GM20000 (cell line): Measurements from ENCODE around the gene MED26.

Experiments
- DNase-seq: peaks from one replicate; pipeline ENCODE4 v3.0.0; 2012; ENCODE audit warnings: low spot score
- TF ChIP-seq, protein P1 (sequence below): IDR thresholded peaks from 2 replicates; pipeline ENCODE4 v1.5.1; 2012; ENCODE audit warnings: mild to moderate bottlenecking, control low read depth; ENCODE audit errors: extremely low read depth, missing control alignments

The MED26 gene

DNA sequence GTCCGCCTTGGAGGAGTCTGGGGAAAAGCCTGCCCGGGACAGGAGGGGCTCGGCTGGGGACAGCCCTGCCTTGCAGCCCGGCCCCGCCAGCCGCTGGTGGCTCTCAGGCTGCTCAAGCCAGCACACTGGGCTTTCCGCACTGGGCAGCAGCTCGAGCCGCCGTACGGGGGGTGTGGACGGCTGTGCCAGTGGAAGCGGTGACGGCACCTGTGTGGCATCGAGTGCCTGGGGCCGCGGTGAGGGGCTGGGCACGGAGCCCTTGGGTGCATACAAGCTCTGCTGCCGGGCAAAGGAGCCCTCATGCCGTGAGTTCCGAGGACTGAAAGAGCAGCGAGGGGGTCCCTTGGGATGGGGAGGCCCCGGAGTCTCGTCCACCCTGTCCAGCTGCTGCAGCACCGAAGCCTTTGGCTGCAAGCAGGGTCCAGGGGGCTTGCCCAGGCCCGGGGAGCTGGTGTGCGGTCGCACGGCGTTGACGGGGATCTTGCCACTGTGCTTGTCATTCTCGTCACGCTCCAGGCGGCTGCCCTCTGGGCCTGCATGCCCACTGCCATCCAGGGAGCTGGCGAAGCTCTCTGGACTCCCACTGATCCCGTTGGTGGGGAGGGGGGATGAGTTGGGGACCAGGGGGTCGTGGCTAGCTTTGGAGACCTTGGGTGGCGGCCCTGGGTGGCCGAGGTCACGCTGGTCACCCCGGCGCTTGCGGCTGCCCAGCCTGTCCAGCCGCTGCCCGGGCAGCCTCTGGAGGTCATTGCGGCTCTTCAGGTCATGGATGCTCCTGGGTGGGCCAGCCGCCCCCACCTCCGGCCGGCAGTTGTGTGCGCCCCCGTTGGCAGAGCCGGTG is 51.1 kb downstream of the MED26 start:
- DNase-seq, result no peak
- TF ChIP-seq, protein P1, sequence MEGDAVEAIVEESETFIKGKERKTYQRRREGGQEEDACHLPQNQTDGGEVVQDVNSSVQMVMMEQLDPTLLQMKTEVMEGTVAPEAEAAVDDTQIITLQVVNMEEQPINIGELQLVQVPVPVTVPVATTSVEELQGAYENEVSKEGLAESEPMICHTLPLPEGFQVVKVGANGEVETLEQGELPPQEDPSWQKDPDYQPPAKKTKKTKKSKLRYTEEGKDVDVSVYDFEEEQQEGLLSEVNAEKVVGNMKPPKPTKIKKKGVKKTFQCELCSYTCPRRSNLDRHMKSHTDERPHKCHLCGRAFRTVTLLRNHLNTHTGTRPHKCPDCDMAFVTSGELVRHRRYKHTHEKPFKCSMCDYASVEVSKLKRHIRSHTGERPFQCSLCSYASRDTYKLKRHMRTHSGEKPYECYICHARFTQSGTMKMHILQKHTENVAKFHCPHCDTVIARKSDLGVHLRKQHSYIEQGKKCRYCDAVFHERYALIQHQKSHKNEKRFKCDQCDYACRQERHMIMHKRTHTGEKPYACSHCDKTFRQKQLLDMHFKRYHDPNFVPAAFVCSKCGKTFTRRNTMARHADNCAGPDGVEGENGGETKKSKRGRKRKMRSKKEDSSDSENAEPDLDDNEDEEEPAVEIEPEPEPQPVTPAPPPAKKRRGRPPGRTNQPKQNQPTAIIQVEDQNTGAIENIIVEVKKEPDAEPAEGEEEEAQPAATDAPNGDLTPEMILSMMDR, result no peak

DNA sequence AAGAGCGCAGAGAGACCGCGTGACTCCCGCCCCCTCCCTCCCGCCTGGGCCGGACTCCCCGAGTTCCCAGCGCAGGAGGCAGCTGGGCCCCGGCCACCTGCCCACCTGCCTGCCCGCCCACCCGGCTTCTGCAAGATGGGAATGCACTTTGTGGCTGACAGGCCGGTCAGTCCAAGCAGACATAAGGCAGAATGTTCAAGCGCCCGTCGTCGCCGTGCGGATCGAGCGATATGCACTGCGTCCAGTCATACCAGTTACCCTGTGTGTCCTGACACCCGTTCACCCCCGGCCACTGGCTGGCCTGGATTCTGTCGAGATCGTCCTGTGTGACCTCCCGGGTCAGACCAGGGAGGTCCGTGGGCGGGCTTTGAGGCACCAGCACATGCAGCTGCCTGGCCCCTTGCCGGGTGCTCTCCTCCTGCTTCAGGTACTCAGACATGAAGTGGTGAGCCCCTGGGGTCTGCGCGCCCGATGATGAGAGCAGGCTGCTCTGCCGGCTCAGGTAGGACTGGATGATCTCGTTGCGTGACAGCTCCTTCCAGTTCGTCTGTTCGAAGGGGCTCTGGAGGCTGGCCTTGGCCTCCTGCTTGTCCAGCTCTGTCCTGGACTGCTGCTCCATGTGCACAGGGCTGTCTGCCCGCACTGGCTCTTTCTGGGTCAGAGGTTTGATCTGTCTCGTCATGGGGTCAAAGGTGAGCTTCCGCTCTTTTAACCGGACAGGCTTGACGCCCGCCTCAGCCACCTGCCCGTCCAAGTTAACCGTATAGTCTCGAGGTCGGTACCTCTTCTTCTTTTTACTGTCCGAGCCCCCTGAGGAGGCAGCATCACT is 51.9 kb downstream of the MED26 start:
- TF ChIP-seq, protein P1, result no peak
- no peak for DNase-seq

DNA sequence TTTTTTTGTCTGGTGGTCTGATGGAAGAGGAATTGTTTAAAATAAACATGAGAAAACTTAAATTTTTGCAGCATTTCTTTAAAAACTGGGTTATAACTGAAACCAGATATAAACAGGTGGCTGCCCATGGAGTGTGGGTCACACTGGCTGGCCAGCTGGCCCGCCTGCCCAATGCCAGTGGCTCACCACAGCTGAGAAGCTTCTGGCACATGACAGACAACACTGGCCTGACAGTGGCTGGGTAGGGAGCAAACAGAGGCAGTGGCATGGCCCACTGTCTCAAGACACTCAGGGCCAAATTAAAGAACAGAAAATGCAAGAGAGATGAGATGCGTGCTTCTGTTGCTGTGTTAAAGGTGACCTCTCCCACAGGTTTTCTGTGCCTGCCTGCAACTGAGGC is 52.7 kb downstream of the MED26 start:
- DNase-seq, result no peak
- TF ChIP-seq, protein P1, result no peak

DNA sequence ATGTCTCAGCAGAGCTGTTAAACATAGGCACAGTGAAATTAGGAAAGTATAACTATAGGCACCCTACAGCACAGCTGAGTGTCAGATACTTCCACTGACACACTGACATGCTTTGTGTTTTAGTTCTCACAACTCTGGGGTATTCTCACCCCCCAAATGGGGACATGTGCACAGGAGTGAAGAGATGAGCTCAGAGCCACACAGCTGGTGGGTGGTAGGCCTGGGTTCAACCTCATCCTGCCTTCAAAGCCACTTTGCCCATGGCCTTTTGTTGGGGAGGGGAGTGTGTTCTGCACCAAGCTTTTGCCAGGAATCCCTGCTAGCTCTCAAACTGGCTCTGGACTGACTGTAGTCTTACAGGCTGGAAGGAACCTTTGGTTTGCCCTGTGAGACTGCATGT is 54.1 kb downstream of the MED26 start:
- TF ChIP-seq, protein P1, result no peak
- DNase-seq, result no peak

DNA sequence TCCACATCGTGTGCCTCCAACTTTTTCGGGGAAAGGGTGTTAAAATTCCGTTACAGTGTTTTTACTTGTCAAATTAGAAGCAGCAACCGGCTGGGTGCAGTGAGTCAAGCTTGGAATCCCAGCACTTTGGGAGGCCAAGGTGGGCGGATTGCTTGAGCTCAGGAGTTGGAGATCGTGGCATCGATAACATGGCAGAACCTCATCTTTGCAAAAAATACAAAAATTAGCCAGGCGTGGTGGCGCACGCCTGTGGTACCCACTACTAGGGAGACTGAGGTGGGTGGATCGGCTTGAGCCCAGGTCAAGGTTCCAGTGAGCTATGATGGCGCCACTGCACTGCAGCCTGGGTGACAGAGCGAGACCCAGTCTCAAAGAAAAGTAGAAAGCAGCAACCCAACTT is 54.7 kb downstream of the MED26 start:
- TF ChIP-seq, protein P1, result no peak
- no peak for DNase-seq

DNA sequence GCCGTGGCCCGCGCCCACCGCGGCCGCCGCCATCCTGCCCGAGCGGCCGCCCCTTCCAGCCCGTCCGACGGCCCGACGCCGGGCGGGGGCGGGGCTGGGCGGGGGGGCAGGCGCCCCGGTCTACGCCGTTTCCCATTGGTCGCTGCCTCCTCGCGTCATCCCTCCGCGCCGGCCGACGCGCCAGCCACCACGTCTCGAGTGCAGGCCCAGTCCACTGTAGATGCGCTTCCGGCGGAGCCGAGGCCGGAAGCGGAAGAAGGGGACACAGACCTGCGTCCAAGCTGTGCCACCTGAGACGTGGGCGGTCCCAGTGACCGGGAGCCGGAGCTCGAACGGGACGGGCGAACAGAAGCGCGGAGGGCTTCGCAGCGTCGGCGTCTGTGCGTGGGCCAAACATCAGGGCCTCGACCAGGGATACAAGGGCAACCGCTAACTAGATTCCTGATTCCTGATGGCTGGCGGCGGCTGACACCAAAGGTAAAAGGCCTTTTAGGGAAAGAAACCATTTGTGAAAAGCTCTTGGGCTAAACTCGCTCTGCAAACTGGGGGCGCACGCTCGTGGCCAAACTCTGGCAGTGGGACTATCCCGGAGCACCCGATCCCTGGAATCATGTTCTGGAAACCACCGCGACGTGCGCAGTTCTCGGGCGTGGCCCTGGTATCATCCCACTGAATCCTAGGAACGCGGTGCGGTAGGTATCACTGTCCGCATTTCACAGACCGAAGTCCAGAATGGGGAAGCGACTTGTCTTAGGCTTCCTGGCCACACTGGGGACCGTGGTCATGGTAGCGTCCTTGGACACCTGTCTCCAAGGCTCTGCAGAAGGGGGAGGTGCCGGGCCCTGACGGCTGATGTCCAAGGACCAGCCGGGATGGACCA is 55.4 kb downstream of the MED26 start, which contains the start of gene SLC35E1:
SLC35E1 (minus strand) TSS at position 84 of the 880 bp plus-strand sequence; CDS start at position 33, 51 bp downstream.
- TF ChIP-seq, protein P1, result no peak
- DNase-seq, result peak; percentile 100
